ENCODE measurements around the gene LY9. TPM values are rescaled to one million over a fixed set of nuclear protein-coding genes. Genes with fewer than 3 reads are reported as not detected.

Gene LY9
- total RNA-seq, 2 experiments from 2014 or later, result 19.5 to 19.6 TPM

GRCh38 chr1:160794376-160794775 is 1.6 kb upstream of the LY9 start:
- H3K27me3 Mint-ChIP-seq (ENCODE audit: low read depth), result no peaks in the 10 kb centered on the region
- DNase-seq, result no peak
- H3K4me1 Mint-ChIP-seq (ENCODE audit: low read depth), result peaks cover 40% of the 10 kb centered on the region
- intact Hi-C loops (cut with micrococcal nuclease), result no loop called here
- no peaks in the 10 kb centered on the region for H3K9me3 Mint-ChIP-seq
- CTCF ChIA-PET, result interaction anchor here (1.1 to 9.0 kb wide), 5 partner anchors 13 to 160 kb away, joined by 3 to 115 read pairs (median 53); partner anchors contain the start of gene ITLN2
- no peak overlapping the region for H3K4me3 Mint-ChIP-seq
- H3K27ac Mint-ChIP-seq, result peak overlapping the region; percentile 22
- no peaks in the 10 kb centered on the region for H3K36me3 Mint-ChIP-seq (ENCODE audit: low read depth)

GRCh38 chr1:160797271-160797709 is 1.3 kb downstream of the LY9 start:
- H3K4me3 Mint-ChIP-seq, result peak overlapping the region; percentile 86
- CTCF ChIA-PET, result interaction anchor here (0.9 to 9.0 kb wide), 11 partner anchors 9 to 86 kb away, joined by 3 to 115 read pairs (median 21); no protein-coding TSS in a partner anchor

GRCh38 chr1:160797861-160798273 is 1.9 kb downstream of the LY9 start:
- CTCF ChIA-PET, result interaction anchor here (0.7 to 9.0 kb wide), 14 partner anchors 8 to 252 kb away, joined by 3 to 115 read pairs (median 8); no protein-coding TSS in a partner anchor
- peak overlapping the region; percentile 86 for H3K4me3 Mint-ChIP-seq
- peaks cover 8% of the 10 kb centered on the region for H3K36me3 Mint-ChIP-seq (ENCODE audit: low read depth)
- H3K9me3 Mint-ChIP-seq, result no peaks in the 10 kb centered on the region
- peaks cover 62% of the 10 kb centered on the region for H3K4me1 Mint-ChIP-seq (ENCODE audit: low read depth)
- intact Hi-C loops (cut with micrococcal nuclease), result loop anchor here (1.0 to 5.0 kb wide), 8 partner anchors 13 to 366 kb away; partner anchors contain the start of genes CD84 and SLAMF7
- no peaks in the 10 kb centered on the region for H3K27me3 Mint-ChIP-seq (ENCODE audit: low read depth)
- DNase-seq, result peak; percentile 88
- H3K27ac Mint-ChIP-seq, result peak overlapping the region; percentile 98

More at GRCh38 chr1:160797271-160797709, 1.3 kb downstream of the LY9 start:
- Mint-ChIP-seq H3K9me3 (no peaks in the 10 kb centered on the region), H3K27me3 (ENCODE audit: low read depth) (no peaks in the 10 kb centered on the region), H3K27ac (peak overlapping the region; percentile 98), H3K36me3 (ENCODE audit: low read depth) (peaks cover 7% of the 10 kb centered on the region), H3K4me1 (ENCODE audit: low read depth) (peaks cover 58% of the 10 kb centered on the region)
- intact Hi-C loops (cut with micrococcal nuclease), result loop anchor here (2.0 to 5.0 kb wide), 7 partner anchors 20 to 365 kb away; partner anchors contain the start of genes CD84 and SLAMF7
- DNase-seq, result no peak

GRCh38 chr1:160798439-160798838 is 2.5 kb downstream of the LY9 start:
- CTCF ChIA-PET, result interaction anchor here (0.6 to 9.0 kb wide), 14 partner anchors 7 to 252 kb away, joined by 3 to 115 read pairs (median 8); no protein-coding TSS in a partner anchor
- peaks cover 8% of the 10 kb centered on the region for H3K36me3 Mint-ChIP-seq (ENCODE audit: low read depth)
- intact Hi-C loops (cut with micrococcal nuclease), result loop anchor here (1.0 to 5.0 kb wide), 3 partner anchors 13 to 366 kb away; no protein-coding TSS in a partner anchor
- DNase-seq, result no peak
- peak overlapping the region; percentile 86 for H3K4me3 Mint-ChIP-seq
- H3K9me3 Mint-ChIP-seq, result no peaks in the 10 kb centered on the region
- no peaks in the 10 kb centered on the region for H3K27me3 Mint-ChIP-seq (ENCODE audit: low read depth)
- peaks cover 66% of the 10 kb centered on the region for H3K4me1 Mint-ChIP-seq (ENCODE audit: low read depth)
- H3K27ac Mint-ChIP-seq, result peak overlapping the region; percentile 98

- H3K27me3 Mint-ChIP-seq (ENCODE audit: low read depth), result no peaks in the 10 kb centered on the region
- CTCF ChIA-PET, result interaction anchor here (1.3 to 9.0 kb wide), 6 partner anchors 25 to 152 kb away, joined by 4 to 115 read pairs (median 16); no protein-coding TSS in a partner anchor
- peak overlapping the region; percentile 86 for H3K4me3 Mint-ChIP-seq
- intact Hi-C loops (cut with micrococcal nuclease), result loop anchor here (5.0 to 10.0 kb wide), 3 partner anchors 337 to 875 kb away; partner anchors contain the start of gene TAGLN2
- H3K9me3 Mint-ChIP-seq, result no peaks in the 10 kb centered on the region
- no peak for DNase-seq
- peak overlapping the region; percentile 98 for H3K27ac Mint-ChIP-seq
- H3K4me1 Mint-ChIP-seq (ENCODE audit: low read depth), result peaks cover 77% of the 10 kb centered on the region
- peaks cover 12% of the 10 kb centered on the region for H3K36me3 Mint-ChIP-seq (ENCODE audit: low read depth)
Measured at GRCh38 chr1:160799641-160800040, 3.7 kb downstream of the LY9 start.

GRCh38 chr1:160800142-160800541 is 4.2 kb downstream of the LY9 start:
- peaks cover 17% of the 10 kb centered on the region for H3K36me3 Mint-ChIP-seq (ENCODE audit: low read depth)
- H3K9me3 Mint-ChIP-seq, result no peaks in the 10 kb centered on the region
- peak overlapping the region; percentile 86 for H3K4me3 Mint-ChIP-seq
- intact Hi-C loops (cut with micrococcal nuclease), result loop anchor here (10.0 kb wide), 1 partner anchor 875 kb away; the partner anchor contains the start of gene TAGLN2
- no peaks in the 10 kb centered on the region for H3K27me3 Mint-ChIP-seq (ENCODE audit: low read depth)
- CTCF ChIA-PET, result interaction anchor here (1.3 to 9.0 kb wide), 4 partner anchors 26 to 151 kb away, joined by 4 to 115 read pairs (median 34); no protein-coding TSS in a partner anchor
- peak overlapping the region; percentile 98 for H3K27ac Mint-ChIP-seq
- H3K4me1 Mint-ChIP-seq (ENCODE audit: low read depth), result peaks cover 82% of the 10 kb centered on the region
- no peak for DNase-seq

GRCh38 chr1:160800645-160801408 is 4.9 kb downstream of the LY9 start:
- H3K36me3 Mint-ChIP-seq (ENCODE audit: low read depth), result peaks cover 21% of the 10 kb centered on the region
- H3K4me1 Mint-ChIP-seq (ENCODE audit: low read depth), result peaks cover 82% of the 10 kb centered on the region
- intact Hi-C loops (cut with micrococcal nuclease), result loop anchor here (10.0 kb wide), 1 partner anchor 876 kb away; the partner anchor contains the start of gene TAGLN2
- H3K27me3 Mint-ChIP-seq (ENCODE audit: low read depth), result no peaks in the 10 kb centered on the region
- no peak for DNase-seq
- CTCF ChIA-PET, result interaction anchor here (0.6 to 9.0 kb wide), 5 partner anchors 27 to 151 kb away, joined by 3 to 115 read pairs (median 8); no protein-coding TSS in a partner anchor
- H3K4me3 Mint-ChIP-seq, result peak overlapping the region; percentile 68
- H3K9me3 Mint-ChIP-seq, result peaks cover 2% of the 10 kb centered on the region
- peak overlapping the region; percentile 98 for H3K27ac Mint-ChIP-seq

GRCh38 chr1:160801836-160802580 is 6.0 kb downstream of the LY9 start:
- Mint-ChIP-seq H3K9me3 (peaks cover 11% of the 10 kb centered on the region), H3K27ac (no peak overlapping the region), H3K36me3 (ENCODE audit: low read depth) (peaks cover 28% of the 10 kb centered on the region), H3K27me3 (ENCODE audit: low read depth) (no peaks in the 10 kb centered on the region), H3K4me3 (no peak overlapping the region), H3K4me1 (ENCODE audit: low read depth) (peaks cover 84% of the 10 kb centered on the region)
- CTCF ChIA-PET, result interaction anchor here (0.9 to 9.0 kb wide), 6 partner anchors 21 to 129 kb away, joined by 3 to 115 read pairs (median 4); no protein-coding TSS in a partner anchor
- DNase-seq, result no peak
- intact Hi-C loops (cut with micrococcal nuclease), result loop anchor here (10.0 kb wide), 1 partner anchor 877 kb away; the partner anchor contains the start of gene TAGLN2

GRCh38 chr1:160806109-160806665 is 10.2 kb downstream of the LY9 start:
- intact Hi-C loops (cut with micrococcal nuclease), result loop anchor here (1.0 to 10.0 kb wide), 2 partner anchors 10 to 881 kb away; partner anchors contain the start of genes LY9 and TAGLN2
- no peaks in the 10 kb centered on the region for H3K27me3 Mint-ChIP-seq (ENCODE audit: low read depth)
- CTCF ChIA-PET, result interaction anchor here (0.6 to 3.2 kb wide), 11 partner anchors 9 to 131 kb away, joined by 3 to 26 read pairs (median 5); partner anchors contain the start of gene LY9
- peaks cover 33% of the 10 kb centered on the region for H3K36me3 Mint-ChIP-seq (ENCODE audit: low read depth)
- no peak for DNase-seq
- peaks cover 77% of the 10 kb centered on the region for H3K4me1 Mint-ChIP-seq (ENCODE audit: low read depth)
- peak overlapping the region; percentile 78 for H3K27ac Mint-ChIP-seq
- H3K4me3 Mint-ChIP-seq, result peak overlapping the region; percentile 30
- peaks cover 16% of the 10 kb centered on the region for H3K9me3 Mint-ChIP-seq

GRCh38 chr1:160806784-160807183 is 10.8 kb downstream of the LY9 start:
- Mint-ChIP-seq H3K27ac (peak overlapping the region; percentile 78), H3K4me3 (no peak overlapping the region), H3K27me3 (ENCODE audit: low read depth) (no peaks in the 10 kb centered on the region), H3K9me3 (peaks cover 16% of the 10 kb centered on the region), H3K36me3 (ENCODE audit: low read depth) (peaks cover 32% of the 10 kb centered on the region), H3K4me1 (ENCODE audit: low read depth) (peaks cover 77% of the 10 kb centered on the region)
- intact Hi-C loops (cut with micrococcal nuclease), result loop anchor here (1.0 to 10.0 kb wide), 2 partner anchors 10 to 882 kb away; partner anchors contain the start of genes LY9 and TAGLN2
- no peak for DNase-seq
- CTCF ChIA-PET, result interaction anchor here (0.7 to 3.2 kb wide), 8 partner anchors 10 to 34 kb away, joined by 3 to 26 read pairs (median 5); partner anchors contain the start of gene LY9

- Mint-ChIP-seq H3K4me1 (ENCODE audit: low read depth) (peaks cover 82% of the 10 kb centered on the region), H3K4me3 (no peak overlapping the region), H3K9me3 (peaks cover 16% of the 10 kb centered on the region), H3K27ac (peak overlapping the region; percentile 47), H3K27me3 (ENCODE audit: low read depth) (no peaks in the 10 kb centered on the region), H3K36me3 (ENCODE audit: low read depth) (peaks cover 35% of the 10 kb centered on the region)
- CTCF ChIA-PET, result interaction anchor here (0.7 to 3.2 kb wide), 10 partner anchors 10 to 34 kb away, joined by 3 to 26 read pairs (median 5); partner anchors contain the start of gene LY9
- intact Hi-C loops (cut with micrococcal nuclease), result loop anchor here (10.0 kb wide), 1 partner anchor 882 kb away; the partner anchor contains the start of gene TAGLN2
- DNase-seq, result no peak
Measured at GRCh38 chr1:160807247-160807646, 11.3 kb downstream of the LY9 start.
